GM19438 (cell line): ENCODE data around the gene UBXN6.

Experiments
- ATAC-seq: cut with Tn5 transposase; IDR thresholded peaks from one replicate; pipeline ENCODE4 v1.9.1; 2021; ENCODE audit warnings: low read depth; ENCODE audit not compliant: unreplicated experiment

Gene UBXN6

DNA sequence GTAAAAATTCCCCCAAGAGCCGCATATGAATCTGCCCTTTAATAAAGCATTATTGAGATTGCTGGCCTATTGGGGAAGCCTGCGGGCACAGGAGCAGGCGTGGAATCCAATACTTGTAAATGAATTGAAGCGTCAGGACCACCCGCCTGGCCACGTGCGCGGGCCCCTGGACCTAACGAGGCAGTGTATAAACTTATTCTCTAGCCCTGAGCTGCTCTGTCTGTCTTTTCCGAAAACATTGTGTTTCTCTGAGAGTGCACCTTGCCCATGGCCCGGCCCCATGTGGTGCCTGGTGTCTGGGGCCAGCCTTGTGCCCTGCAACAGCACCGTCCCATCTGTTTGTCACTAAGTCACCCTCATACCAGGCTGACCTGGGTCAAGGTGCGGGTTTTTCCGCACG is 14.4 kb downstream of the UBXN6 start:
- ATAC-seq, result no peak

DNA sequence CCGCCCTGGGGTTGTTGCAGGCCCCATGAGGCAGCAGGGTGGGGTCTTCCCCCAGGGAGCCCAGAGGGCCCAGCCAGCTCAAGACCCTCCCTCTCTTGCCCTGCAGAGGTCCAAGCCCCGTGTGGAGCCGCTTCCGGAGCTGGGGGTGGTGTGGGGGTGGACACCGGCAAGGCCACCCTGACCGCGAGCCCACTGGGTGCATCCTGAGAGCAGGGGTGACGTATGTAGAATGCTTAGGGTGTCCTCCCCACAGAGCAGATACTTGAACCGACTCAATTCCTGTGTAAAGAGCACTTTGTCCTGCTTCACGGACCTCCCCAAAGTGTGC is 14.8 kb downstream of the UBXN6 start:
- no peak for ATAC-seq

DNA sequence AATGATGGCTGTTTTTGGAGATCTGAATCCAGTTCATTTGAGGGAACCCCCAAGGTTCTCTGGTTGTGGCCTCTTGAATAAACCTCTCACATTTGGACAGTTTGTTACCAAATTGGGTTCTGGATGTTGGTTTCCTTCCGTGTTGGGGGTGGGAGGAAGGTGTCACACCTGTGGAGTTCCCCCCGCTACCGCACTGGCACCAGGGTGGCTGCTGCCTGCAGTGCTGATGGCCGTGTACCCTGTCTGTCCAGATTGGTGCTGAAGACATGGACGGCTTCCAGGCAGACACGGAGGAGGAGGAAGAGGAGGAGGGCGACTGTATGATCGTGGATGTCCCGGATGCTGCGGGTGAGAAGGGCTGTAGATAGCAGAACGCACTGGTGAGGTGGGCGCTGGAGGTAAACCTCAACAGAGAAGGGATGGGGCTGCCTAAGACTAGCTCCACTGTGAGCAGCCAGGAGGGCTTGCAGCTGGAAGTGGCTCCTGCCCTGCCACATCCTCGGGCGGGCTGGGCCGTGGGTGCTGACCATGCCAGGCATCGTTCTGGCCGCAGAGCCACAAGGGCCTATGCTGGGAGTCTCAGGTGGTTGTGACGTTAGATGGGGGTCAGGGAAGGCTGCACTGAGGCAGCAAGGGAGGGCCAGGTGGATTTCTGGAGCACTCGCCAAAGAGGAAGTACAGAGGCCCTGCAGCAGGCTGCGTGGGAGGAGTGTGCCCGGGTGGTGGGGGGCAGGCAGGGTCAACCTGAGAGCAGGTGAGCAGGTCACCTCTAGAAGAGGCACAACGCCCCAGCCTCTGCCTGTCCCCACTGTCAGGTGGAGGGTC is 15.4 kb downstream of the UBXN6 start:
- no peak for ATAC-seq

DNA sequence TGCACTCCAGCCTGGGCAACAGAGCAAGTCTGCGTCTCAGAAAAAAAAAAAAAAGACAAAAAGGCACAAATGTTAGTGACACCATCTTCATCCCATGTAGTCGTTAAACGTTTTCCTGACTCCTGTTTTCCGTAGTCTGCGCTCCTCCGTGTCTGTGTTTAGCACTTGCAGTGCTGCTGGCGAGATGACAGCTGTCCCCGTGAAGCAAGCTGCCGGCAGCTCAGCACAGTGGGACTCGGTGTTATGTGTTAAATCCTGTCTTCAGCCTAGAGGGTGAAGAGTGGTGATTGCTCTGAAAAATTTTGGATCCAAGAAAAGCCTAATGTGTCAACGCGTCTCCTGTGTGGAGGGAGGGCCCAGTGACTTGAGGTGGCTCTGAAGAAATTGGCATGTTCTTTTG is 18.4 kb downstream of the UBXN6 start:
- no peak for ATAC-seq

DNA sequence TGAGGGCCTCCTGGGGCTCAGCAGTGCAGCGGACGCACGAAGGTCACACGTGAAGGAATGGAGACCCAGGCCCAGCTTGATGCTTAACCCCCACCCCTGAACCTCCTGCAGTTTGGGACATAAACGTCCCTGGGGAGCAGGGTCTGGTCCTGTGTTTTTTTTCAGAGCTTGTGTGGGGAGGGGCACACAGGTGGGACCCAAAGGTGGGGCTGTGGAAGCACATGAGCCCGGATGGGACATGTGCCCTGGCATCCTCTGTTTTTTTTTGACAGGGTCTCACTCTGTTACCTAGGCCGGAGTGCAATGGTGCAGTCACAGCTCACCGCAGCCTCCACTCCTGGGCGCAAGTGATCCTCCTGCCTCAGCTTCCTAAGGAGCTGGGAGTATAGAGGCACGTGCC is 20.5 kb downstream of the UBXN6 start:
- no peak for ATAC-seq

DNA sequence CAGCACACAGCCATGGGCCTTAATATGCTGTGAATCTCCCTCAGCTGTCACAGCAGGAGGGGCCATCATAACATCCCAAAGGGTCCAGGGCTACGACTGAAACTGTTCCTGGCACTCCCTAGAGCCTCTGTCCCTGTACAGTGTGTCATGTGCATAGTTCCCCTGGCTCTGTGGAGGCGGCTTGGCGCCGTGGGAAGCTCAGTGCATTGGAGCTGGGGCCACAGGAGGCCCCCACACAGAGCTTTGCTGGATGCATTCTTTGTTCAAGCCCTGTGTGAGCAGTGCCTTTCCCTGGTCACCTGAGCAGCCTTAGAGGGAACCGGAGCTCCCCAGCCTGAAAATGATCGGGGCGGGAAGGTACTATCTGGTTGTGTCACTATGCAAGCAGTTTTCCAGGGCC is 21.4 kb downstream of the UBXN6 start:
- ATAC-seq, result no peak

DNA sequence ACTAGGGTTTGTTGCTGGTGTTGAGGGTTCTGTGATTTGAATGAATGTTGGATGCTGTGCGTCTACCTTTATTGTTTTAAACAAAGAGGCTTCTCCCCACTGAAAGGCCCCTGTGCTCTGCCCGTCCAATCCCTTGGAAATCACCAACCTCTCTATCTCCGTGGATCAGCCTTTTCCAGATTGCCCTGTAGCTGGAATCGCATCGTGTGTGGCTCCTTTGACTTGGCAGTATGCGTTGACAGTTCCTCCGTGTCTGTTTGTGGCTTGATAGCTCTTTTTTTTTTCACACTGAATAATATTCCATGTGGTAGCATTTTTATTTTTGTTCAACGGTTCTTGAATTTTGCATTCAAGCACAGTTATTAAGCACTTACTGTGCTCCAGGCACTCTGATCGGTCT is 23.2 kb downstream of the UBXN6 start:
- ATAC-seq, result no peak

DNA sequence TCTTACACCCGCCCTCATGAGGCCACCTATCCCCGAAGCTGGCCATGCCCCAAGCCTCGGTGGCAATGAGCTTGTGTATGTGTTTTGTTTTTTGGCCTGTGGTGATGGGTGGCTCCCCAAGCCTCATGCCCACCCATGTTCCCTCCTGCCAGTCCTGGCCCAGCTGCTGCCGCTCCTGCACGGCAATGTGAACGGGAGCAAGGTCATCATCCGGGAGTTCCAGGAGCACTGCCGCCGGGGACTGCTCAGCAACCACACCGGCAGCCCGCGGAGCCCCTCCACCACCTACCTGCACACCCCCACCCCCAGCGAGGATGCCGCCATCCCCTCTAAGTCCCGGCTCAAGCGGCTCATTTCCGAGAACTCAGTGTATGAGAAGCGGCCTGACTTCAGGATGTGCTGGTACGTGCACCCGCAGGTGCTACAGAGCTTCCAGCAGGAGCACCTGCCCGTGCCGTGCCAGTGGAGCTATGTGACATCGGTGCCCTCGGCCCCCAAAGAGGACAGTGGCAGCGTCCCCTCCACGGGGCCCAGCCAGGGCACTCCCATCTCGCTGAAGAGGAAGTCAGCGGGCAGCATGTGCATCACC is 24.6 kb downstream of the UBXN6 start:
- no peak for ATAC-seq

DNA sequence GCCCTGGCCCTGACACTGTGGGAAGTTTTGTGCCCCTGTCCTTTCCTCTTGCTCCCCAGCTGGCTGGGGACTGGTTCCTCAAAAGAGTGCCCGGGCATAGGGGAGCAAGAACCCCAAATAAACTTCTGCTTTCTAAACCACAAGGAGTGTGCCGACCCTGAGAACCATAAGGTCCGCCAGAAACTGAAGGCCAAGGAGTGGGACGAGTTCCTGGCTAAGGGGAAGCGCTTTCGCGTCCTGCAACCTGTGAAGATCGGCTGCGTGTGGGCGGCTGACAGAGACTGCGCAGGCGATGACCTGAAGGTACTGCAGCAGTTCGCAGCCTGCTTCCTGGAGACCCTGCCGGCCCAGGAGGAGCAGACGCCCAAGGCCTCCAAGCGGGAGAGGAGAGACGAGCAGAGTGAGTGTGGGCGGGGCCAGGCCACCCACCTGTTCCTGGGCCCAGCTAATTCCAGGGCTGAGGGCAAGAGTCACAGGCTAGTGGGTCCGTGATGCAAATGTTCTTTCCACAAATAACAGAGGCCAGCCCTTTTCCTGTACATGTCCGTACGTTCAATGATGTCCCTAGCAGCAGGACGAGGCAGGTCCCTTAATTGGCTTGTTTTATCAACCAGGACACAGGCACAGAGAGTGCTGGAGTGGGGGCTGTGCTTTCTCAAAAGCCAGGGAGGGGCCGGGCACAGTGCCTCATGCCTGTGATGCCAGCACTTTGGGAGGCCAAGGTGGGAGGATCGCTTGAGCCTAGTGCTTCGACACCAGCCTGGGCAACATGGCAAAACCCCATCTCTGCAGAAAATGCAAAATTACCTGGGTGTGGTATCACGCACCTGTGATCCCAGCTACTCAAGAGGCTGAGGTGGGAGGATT is 25.6 kb downstream of the UBXN6 start:
- no peak for ATAC-seq

DNA sequence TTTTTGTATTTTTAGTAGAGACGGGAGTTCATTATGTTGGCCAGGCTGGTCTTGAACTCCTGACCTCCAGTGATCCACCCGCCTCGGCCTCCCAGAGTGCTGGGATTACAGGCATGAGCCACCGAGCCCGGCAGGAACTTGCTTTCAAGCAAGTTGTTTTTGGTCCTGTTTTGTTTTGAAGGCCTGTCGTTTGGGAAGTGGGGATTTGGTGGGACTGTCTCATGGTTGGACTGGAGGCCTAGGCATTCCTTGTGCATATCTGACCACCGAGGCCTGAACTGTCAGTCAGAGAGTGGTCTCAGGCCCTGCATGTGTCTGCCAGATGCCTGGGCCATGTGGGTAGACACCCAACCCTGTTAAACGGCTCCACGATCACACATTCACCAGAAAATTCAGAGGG is 26.3 kb downstream of the UBXN6 start:
- no peak for ATAC-seq

DNA sequence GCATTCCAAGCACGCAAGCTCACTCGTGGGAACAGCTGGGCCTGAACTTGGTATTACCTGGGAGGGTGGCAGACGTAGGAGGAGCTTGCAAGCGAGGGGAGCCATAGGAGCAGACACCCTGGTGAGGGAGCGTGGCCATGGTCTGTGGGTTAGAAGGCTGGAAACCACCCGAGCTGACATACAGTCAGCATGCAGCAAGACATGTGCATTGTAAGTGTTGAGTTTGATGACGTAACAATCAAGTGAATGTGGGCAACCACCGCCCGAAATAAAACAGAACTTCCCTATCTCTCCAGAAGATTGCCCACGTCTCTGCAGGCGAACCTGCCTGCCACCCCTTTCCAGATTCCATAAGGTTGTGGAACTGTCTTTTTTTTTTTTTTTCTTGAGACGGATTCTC is 26.8 kb downstream of the UBXN6 start:
- no peak for ATAC-seq

DNA sequence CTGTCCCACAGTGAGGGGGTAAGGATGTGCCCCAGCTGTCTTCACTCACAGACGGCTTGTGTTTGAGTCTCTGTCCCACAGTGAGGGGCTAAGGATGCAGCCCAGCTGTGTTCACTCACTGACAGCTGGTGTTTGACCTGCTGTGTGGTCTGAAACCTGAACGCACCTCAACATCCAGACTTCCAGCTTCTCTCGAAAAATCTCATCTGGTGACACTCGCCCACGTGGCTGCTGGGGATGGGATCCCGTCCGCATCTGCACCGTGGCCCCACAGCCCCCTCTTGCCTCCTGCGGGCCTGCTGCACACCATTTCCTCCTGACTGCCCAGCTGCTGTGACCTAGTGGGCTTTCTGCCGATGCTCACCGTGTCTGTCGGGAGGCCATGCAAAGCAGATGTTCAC is 27.8 kb downstream of the UBXN6 start:
- ATAC-seq, result no peak

DNA sequence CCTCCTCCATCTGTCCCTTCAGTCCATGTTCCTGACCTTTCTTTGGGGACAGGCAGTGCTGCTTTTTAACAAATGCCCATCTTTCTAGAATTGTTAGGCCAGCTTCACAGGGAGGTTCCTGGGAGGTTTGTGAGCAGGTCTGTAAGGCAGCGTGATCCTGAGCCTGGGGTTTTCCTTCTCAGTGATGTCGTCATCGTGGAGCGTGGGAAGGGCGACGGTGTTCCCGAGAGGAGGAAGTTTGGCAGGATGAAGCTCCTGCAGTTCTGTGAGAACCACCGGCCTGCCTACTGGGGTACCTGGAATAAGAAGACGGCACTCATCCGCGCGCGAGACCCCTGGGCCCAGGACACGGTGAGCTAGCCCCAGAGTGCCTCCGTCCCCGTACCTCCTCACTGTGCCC is 28.3 kb downstream of the UBXN6 start:
- no peak for ATAC-seq

DNA sequence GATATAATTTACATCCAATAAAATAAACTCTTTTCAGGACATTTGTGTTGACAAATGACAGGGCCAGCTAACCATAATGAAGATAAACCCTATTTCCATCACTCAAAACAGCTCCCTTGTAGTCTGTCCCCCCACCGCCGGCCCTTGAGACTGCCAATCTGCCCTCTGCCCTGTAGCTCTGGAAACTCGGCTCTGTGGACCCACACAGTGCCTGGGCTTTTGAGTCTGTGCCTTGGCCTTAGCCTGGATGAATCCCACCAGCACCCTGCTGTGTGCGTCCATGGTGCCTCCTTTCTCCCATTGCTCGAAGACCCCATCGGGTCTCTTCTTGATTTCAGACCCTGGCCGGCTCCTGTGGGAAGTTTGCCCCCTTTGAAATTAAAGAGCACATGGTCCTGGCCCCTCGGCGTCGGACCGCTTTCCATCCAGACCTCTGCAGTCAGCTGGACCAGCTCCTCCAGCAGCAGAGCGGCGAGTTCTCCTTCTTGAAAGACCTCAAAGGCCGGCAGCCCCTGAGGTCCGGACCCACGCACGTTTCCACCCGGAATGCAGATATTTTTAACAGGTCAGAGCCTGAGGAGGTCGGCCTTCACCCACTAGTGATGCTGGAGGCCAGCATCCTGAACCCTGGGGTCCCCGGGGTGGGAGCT is 29.1 kb downstream of the UBXN6 start:
- ATAC-seq, result no peak

DNA sequence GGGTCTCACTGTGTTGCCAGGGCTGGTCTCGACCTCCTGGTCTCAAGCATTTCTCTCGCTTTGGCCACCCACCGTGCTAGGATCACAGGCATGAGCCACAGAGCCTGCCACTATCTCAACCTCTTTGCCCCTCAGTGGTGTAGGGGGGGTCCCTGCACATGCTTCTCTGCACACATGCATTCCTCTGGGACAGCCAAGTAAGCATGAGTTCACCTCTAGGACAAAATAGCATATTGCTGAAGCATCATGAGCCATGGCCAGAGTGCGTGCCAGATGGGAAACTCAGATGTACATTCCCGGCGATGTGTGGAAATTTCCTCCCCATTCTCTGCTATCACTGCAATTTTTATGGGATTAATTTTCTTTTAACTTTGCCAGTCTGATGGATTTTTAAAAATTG is 32.1 kb downstream of the UBXN6 start:
- ATAC-seq, result no peak

DNA sequence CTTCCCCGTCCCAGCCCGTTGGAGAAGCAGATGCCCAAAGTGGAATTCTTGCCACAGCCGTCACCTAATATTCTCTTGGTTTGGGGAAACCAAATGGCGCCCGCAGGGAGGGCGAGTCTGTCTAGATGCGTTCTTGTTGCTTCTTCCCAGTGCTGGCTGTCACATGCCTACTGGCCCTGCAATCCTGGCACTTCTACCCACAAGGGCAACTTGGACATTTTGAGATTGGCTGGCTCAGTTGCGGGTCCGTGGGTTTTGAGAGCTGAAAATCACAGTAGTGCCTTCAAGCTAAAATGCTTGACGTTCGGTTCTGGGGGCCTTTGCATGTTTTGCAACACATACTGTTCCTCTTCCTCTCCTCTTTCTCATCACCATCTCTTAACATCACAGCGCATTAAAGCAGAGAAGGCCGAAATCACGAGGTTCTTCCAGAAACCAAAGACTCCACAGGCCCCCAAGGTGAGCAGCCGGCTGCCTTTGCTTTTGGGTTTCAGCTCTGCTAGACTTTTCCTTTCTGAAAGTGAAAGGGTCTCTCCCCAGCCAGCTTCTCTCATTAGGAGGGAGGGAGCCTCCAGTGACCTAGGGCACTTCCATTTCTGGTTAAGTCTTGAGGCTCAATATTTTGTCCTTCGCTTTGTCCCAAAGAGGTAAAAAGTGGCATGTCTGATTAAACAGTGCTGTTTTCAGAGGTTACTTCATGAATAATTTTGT is 34.0 kb downstream of the UBXN6 start:
- ATAC-seq, result no peak

DNA sequence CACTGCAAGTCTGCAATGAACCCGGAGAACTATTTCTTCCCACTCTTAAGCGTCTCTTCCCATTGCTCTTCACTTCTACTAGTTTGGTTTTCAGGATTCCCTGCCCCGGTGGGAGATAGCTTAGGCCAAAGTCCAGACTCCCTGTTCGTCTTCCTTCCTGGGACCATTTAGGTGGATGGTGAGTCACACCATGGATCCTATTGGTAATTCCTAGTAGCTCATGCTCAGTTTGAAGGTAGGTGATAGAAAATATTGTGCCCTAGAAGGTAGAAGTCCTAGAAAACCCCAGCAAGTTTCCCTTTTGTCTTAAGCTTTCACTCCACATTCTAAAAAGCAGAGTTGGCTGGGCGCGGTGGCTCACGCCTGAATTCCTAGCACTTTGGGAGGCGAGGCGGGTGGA is 41.3 kb downstream of the UBXN6 start:
- ATAC-seq, result no peak

DNA sequence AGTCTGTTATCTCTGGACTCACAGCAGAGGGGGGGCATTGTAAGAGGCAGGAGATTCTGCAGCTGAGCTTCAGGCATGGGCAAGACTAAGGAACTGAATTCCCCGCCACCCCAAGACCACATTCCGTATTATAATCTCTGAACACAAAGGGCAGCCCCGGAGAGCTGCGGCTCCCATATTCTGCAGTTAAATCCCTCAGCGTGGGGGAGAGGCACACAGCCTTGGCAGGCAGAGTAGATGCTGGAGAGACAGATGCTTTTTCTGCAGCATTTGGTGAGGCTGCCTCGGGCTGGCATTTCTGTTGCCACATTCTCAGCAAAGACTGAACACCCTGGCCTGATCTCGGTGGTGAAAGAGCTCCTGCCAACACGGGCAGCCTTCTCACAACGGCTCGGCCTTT is 42.2 kb downstream of the UBXN6 start:
- no peak for ATAC-seq

DNA sequence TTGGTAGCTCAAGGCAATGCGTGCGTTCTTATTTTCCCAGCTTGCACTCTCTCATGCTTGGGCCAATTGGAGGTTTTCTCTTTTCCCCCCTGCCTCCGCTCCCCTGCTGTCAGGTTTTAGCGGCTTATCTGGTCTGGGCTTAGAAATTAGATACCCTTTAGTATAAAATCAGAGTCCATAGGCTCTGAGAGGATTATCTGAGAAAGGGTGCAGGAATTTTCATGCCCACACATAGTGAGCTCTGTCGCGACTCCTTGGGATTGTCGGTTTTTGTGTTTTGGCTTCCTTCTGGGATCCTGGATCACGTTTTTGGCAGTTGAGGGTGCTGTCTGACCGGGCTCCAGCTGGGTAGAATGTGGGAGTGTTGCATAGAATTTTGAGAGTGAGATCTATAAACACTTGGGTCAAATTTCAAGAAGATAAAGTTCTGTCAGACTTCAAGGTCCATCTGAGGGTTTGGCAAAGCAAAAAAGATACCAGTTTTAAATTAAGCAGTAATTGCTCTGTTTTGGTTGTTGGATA is 42.7 kb downstream of the UBXN6 start:
- ATAC-seq, result no peak

DNA sequence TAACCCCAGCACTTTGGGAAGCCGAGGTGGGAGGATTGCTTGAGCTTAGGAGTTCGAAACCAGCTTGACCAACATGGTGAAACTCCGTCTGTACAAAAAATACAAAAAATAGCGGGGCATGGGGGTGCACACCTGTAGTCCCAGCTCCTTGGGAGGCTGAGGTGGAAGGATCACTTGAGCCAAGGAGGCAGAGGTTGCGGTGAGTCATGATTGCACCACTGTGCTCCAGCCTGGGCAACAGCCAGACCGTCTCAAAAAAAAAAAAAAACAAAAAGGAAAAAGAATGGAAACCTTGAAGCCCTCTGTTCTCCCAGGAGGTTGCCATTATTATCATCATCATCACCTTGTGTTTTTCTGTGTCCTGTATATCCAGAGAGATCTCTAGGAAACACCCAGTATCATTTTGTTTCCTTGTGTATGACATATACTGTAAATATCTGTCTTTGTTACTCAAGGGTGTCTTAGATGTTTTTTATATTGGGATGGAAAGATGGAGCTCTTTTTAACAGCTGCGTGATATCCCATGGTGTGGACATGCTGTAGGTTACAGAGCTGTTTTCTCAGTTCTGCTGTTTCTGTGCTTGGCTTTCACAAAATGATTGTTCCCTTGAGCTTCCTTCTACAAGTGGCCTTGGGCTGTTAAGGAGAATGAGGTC is 43.3 kb downstream of the UBXN6 start:
- no peak for ATAC-seq
